Stomach (tissue), 9 donors: ENCODE measurements around the gene ZNF747. TPM values are rescaled to one million over a fixed set of nuclear protein-coding genes. Genes with fewer than 3 reads are reported as not detected.

Experiments used
- DNase-seq, 2 donors: peaks; one replicate each; pipeline versions ENCODE4 v3.0.0 to v3.0.0-alpha.2; 2013 to 2019
- H3K27ac ChIP-seq, 5 donors: fragments of 200-600 bp in 4 of 5; sonication (generic) in 4 of 5; one replicate each; pipeline ENCODE4 v1.5.1; 2013 to 2019; ENCODE audit warnings: mild to moderate bottlenecking in 1 of 5, moderate library complexity in 1 of 5
- H3K27me3 ChIP-seq, 3 donors: fragments of 200-600 bp; sonication (generic); one replicate each; pipeline ENCODE4 v1.5.1; 2017 to 2019; ENCODE audit warnings: mixed run types in 1 of 3
- H3K36me3 ChIP-seq, 4 donors: fragments of 200-600 bp; sonication (generic); 1 replicate in 3 of 4; 2 replicates in 1 of 4; pipeline ENCODE4 v1.5.1; 2016 to 2019
- H3K4me1 ChIP-seq, 4 donors: fragments of 200-600 bp; sonication (generic); one replicate each; pipeline ENCODE4 v1.5.1; 2016 to 2019
- H3K4me3 ChIP-seq, 4 donors: fragments of 200-600 bp; sonication (generic) in 3 of 4; one replicate each; pipeline ENCODE4 v1.5.1; 2016 to 2019; ENCODE audit warnings: mild to moderate bottlenecking in 1 of 4
- H3K9me3 ChIP-seq, 4 donors: fragments of 200-600 bp; sonication (generic); one replicate each; pipeline ENCODE4 v1.5.1; 2016 to 2019
- CTCF ChIP-seq, 7 experiments: fragments of 450-650 bp in 4 of 7; fragments of 200-600 bp in 3 of 7; sonication (generic) in 3 of 7; IDR thresholded peaks; one replicate each; pipeline ENCODE4 v1.5.1; 2016 to 2019; ENCODE audit warnings: antibody characterized with exemption in 7 of 7, control low read depth in 2 of 7, mild to moderate bottlenecking in 1 of 7
- EP300 ChIP-seq: sonication (generic); formaldehyde crosslinking; IDR thresholded peaks from one replicate; pipeline ENCODE4 v1.6.1; 2017; ENCODE audit warnings: antibody characterized with exemption
- POLR2A ChIP-seq, 4 donors: fragments of 450-650 bp; IDR thresholded peaks; one replicate each; pipeline ENCODE4 v1.6.1; 2016; ENCODE audit warnings: antibody characterized with exemption in 4 of 4, control low read depth in 2 of 4, mild to moderate bottlenecking in 1 of 4, moderate library complexity in 1 of 4
- POLR2AphosphoS5 ChIP-seq, 3 donors: sonication (generic); formaldehyde crosslinking; IDR thresholded peaks; one replicate each; pipeline ENCODE4 v1.6.1; 2016; ENCODE audit warnings: antibody characterized with exemption in 3 of 3
- WGBS, 5 donors: extraction: QIAGEN DNeasy Blood & Tissue Kit in 3 of 5; methylation state at CpG; one replicate each; pipeline versions ENCODE4 v1.1.5 to v1.1.7; 2013 to 2018; 5-methylcytosine and 5-hydroxymethylcytosine counted together
- intact Hi-C: fragments of 100-400 bp; cut with DNase I; formaldehyde crosslinking; loops from one replicate; pipeline ENCODE4 v1.15.1; 2023; ENCODE audit warnings: low total_unique reads
- polyA plus RNA-seq, 3 donors: library from polyadenylated mRNA; stranded (reverse); fragments of 200-250 nt; gene quantifications; one replicate each; pipeline ENCODE4 v1.2.3, GENCODE V29; 2013
- total RNA-seq, 5 donors: library from RNA; depleted of rRNA; stranded (reverse); fragments of >200 nt; gene quantifications; one replicate each; pipeline versions ENCODE4 v1.1.0 to v1.2.3, GENCODE V29; 2014 to 2016
- donor health status: healthy with polysubstance abuse.
- donor health status: Bipolar disorder and iron deficiency.
- donor health status: healthy.

Gene ZNF747
- total and polyA plus RNA-seq, 8 donors: 6.2 to 18.7 (median 10.8) TPM

- Histone ChIP-seq H3K9me3 (no peaks in the 10 kb centered on the region), H3K27me3 (no peaks in the 10 kb centered on the region), H3K4me1 (no peaks in the 10 kb centered on the region), H3K4me3 (no peak overlapping the region), H3K27ac (no peak overlapping the region), H3K36me3 (peaks cover 0 to 82% (median 10%) of the 10 kb centered on the region in 4 donors)
- 89 to 100% (median 91%) methylated on average over 2 of the region's 2 CpGs for WGBS, 5 donors
- no peak for TF ChIP-seq CTCF (IDR thresholded peaks at IDR 0.05)
- TF ChIP-seq EP300: no peak
- TF ChIP-seq POLR2AphosphoS5 (IDR thresholded peaks at IDR 0.05): no peak
- no peak for TF ChIP-seq POLR2A (IDR thresholded peaks at IDR 0.05)
- no peak for DNase-seq
- intact Hi-C loops: no loop called here
Observed at GRCh38 chr16:30515275-30515674, 19.4 kb downstream of the ZNF747 start.

GRCh38 chr16:30511509-30511908 is 23.1 kb downstream of the ZNF747 start:
- 89 to 98% (median 95%) methylated on average over 3 of the region's 3 CpGs for WGBS, 5 donors
- H3K9me3 ChIP-seq: no peaks in the 10 kb centered on the region
- no peak overlapping the region for H3K27ac ChIP-seq
- intact Hi-C loops: no loop called here
- no peak for DNase-seq
- no peak overlapping the region for H3K4me3 ChIP-seq
- no peaks in the 10 kb centered on the region for H3K4me1 ChIP-seq
- H3K27me3 ChIP-seq: no peaks in the 10 kb centered on the region
- peaks cover 0 to 58% (median 2%) of the 10 kb centered on the region in 4 donors for H3K36me3 ChIP-seq
- no peak for TF ChIP-seq POLR2AphosphoS5 (IDR thresholded peaks at IDR 0.05)
- TF ChIP-seq CTCF (IDR thresholded peaks at IDR 0.05): no peak
- TF ChIP-seq EP300: no peak
- TF ChIP-seq POLR2A (IDR thresholded peaks at IDR 0.05): no peak

- no peaks in the 10 kb centered on the region for H3K9me3 ChIP-seq
- intact Hi-C loops: no loop called here
- H3K4me1 ChIP-seq: no peaks in the 10 kb centered on the region
- H3K27ac ChIP-seq: no peak overlapping the region
- no peak overlapping the region for H3K4me3 ChIP-seq
- TF ChIP-seq CTCF (IDR thresholded peaks at IDR 0.05): no peak
- no peak for TF ChIP-seq POLR2A (IDR thresholded peaks at IDR 0.05)
- TF ChIP-seq EP300: no peak
- no peak for TF ChIP-seq POLR2AphosphoS5 (IDR thresholded peaks at IDR 0.05)
- 65 to 85% (median 78%) methylated on average over 3 to 4 of the region's 4 CpGs for WGBS, 5 donors
- peaks cover 0 to 52% (median 0%) of the 10 kb centered on the region in 4 donors for H3K36me3 ChIP-seq
- no peaks in the 10 kb centered on the region for H3K27me3 ChIP-seq
- DNase-seq: no peak
Observed at GRCh38 chr16:30510376-30510938, 24.2 kb downstream of the ZNF747 start.

GRCh38 chr16:30509081-30509765 is 25.4 kb downstream of the ZNF747 start:
- no peaks in the 10 kb centered on the region for H3K4me1 ChIP-seq
- TF ChIP-seq POLR2AphosphoS5 (IDR thresholded peaks at IDR 0.05) (no peak), CTCF (IDR thresholded peaks at IDR 0.05) (no peak), POLR2A (IDR thresholded peaks at IDR 0.05) (no peak), EP300 (no peak)
- peaks cover 0 to 50% (median 0%) of the 10 kb centered on the region in 4 donors for H3K36me3 ChIP-seq
- no peak overlapping the region for H3K27ac ChIP-seq
- no peak for DNase-seq
- WGBS, 5 donors: 46 to 59% (median 53%) methylated on average over 4 of the region's 4 CpGs
- intact Hi-C loops: no loop called here
- H3K9me3 ChIP-seq: no peaks in the 10 kb centered on the region
- no peak overlapping the region for H3K4me3 ChIP-seq
- H3K27me3 ChIP-seq: no peaks in the 10 kb centered on the region
